GM18951 (cell line): ENCODE results near the gene ITPRIPL1.
"Not testable (repeated sequence)": the region's sequence is repeated elsewhere in the genome, so short reads cannot be mapped to it uniquely, and the experiment has no call there.

ENCODE experiments used
- POLR2A ChIP-seq: IDR thresholded peaks from 4 replicates; pipeline ENCODE4 v1.6.1; 2011; ENCODE audit warnings: mild to moderate bottlenecking; ENCODE audit not compliant: insufficient read length, insufficient read depth; ENCODE audit errors: extremely low read depth
- in situ Hi-C: fragments of 300-500 bp; cut with MboI; formaldehyde crosslinking; loops from one replicate; pipeline ENCODE4 v1.12.0; 2022; ENCODE audit warnings: low sequenced_read_pairs, mixed read lengths, inconsistent platforms; ENCODE audit not compliant: unreplicated experiment

ITPRIPL1 gene, protein sequence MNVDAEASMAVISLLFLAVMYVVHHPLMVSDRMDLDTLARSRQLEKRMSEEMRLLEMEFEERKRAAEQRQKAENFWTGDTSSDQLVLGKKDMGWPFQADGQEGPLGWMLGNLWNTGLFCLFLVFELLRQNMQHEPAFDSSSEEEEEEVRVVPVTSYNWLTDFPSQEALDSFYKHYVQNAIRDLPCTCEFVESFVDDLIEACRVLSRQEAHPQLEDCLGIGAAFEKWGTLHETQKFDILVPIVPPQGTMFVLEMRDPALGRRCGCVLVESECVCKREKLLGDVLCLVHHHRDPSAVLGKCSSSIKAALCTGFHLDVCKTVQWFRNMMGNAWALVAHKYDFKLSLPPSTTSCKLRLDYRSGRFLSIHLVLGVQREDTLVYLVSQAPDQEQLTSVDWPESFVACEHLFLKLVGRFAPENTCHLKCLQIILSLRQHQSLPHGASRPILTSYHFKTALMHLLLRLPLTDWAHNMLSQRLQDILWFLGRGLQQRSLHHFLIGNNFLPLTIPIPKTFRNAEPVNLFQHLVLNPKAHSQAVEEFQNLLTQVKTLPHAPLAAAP

DNA sequence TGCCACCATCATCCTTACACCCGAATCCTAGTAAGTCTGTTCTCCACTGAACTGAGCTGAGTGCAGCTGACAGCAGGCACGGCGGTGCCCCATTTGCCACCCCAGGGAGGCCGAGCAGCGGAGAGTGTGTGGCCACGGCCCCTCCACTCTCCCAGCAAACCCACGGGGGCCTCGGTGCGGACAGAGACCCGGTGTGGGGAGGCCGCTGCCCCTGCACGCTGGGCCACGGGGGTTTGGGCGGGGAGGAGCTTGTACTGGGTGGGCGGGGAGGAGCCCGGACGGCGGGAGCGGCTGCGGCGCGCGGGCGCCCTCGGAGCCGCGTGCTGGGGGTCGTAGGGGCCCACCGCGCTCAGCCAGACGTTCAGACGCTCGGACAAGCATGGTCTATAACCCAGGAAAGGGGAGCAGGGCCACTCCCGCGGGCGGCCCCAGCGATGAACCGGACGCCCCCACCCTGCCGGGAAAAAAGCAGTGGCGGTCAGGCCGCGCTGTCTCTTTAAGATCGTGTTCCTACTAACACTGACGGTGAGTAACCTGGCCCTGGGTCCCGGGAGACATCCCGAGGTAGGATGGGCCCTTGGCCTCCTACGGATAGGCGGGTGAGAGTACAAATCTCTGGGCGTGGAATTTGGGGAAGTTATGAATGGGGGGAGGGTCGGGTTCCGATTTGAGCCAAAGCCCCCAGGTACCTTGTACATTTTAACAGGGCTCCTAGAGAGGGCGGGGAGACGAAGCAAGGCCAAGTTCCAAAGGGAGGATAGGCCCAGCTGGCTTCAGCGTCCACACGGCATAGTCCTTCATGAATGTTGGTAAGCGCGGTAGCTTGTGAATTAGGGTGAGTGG lies at the start of gene ITPRIPL1:
Gene ITPRIPL1, plus strand, starts transcription at position 277 of the 843 bp plus-strand sequence. Its CDS starts 523 bp downstream, at position 800.
- peak; percentile 55 for TF ChIP-seq POLR2A
- in situ Hi-C loops: no loop called here

DNA sequence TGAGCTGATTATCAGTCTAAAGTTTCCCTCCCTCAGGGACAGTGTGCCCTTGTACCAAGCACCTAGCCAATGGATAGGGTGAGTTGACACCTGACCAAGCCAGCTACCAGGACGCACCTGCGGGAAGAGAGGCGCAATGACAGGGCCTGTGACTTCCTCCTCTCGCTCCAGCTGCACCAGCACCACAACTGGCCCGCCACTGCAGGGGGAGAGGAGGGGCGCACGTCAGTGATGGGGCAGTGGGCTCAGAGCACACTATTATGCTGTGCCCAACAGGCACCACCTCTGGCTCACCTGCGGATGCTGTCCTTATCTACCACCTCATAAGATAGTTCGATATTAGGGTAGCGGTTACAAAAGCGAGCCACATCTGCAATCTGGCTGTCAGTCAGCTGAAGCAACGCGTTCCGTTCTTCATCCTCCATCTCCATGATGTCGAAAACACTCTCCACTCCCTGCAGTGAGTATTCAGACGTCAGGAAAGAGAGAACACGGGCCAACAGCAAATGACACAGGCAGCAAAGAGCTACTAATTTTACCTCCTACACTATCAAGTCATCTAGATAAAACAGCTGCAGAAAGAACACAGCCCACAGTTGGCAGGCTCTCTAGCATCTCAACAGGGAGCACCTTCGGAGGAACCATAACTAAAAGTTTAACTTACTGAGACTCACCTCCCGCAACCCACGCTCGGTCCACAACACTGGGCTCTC lies 48.2 kb upstream of the ITPRIPL1 start:
- in situ Hi-C loops: no loop called here
- TF ChIP-seq POLR2A: no peak

DNA sequence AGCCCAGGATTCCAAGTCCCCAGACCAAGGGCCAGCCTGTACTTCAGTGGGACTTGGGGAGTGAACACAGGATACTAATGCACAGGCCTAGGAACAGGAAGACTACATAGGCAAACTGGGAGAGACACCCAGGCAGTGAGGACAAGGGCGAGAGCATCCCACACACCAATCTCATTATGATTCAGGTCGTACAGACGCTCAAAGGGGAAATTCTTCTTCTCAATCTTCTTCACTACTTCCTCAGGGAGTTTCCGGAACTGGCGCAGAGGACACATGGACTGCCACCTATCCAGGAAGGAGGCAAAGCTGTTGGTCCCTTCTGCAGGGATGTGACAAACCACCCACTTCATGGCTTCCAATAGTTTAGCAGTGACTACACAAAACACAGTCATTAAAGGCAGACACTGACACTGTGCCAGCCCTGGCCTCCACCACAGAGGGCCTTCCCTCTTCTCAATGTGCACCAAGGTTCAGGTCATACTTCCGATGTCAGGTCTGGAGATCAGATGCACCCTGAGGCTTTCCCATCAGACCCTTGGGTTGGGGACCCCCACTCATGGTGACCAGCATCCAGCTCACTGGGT lies 37.8 kb upstream of the ITPRIPL1 start:
- in situ Hi-C loops: no loop called here

DNA sequence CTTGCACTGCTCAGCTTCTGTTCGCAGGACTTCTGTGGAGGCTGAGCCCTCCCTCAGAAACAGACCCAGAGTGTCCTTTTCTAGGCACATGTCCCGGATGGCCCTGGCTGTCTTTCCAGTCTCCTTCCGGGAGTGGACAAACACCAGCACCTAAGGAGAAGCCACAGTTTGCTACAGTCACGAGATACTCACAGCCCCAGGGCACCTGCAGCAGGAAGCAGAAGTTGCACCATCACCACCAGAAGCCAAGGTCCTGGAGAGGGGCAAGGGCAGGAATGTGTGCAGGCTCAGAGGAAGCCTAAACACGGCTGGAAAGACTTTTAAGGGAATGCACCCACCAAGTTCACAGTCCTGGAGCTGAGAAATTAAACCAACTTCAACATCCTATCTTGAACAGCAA lies 33.4 kb upstream of the ITPRIPL1 start:
- in situ Hi-C loops: no loop called here
- TF ChIP-seq POLR2A: no peak

More for the DNA sequence above, 37.8 kb upstream of the ITPRIPL1 start:
- TF ChIP-seq POLR2A: no peak

DNA sequence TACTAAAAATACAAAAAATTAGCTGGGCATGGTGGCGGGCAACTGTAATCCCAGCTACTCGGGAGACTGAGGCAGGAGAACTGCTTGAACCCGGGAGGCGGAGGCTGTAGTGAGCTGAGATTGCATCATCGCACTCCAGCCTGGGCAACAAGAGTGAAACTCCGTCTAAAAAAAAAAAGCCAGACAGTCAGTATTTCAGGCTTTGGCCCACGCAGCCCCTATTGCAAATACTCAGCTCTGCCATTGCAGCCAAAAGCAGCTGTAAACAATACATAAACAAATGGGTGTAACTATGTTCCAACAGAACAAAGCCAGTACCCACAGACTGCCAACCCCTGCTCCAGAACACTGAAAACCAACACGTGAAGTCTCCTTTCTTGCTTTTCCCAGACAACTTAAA lies 30.8 kb upstream of the ITPRIPL1 start:
- in situ Hi-C loops: not testable (repeated sequence)

DNA sequence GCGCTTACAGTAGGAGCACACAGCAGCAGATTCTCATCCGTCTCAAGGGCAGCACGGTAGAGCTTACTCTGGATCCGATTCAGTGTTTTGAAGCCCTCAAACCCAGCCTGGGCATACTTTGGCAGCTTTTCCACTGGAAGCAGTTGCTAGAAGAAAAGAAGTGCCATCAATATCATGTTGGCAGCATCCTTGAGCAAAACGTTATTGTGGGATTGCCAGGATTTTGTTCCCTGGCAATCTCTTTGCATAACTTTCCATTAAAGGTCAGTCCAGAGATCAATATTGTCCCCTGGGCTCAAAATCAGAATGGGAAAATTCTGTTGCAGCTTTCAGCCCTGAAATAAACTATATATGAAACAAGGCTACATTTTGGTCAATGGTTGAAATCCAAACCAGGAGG lies 28.2 kb upstream of the ITPRIPL1 start:
- no peak for TF ChIP-seq POLR2A
- in situ Hi-C loops: no loop called here

DNA sequence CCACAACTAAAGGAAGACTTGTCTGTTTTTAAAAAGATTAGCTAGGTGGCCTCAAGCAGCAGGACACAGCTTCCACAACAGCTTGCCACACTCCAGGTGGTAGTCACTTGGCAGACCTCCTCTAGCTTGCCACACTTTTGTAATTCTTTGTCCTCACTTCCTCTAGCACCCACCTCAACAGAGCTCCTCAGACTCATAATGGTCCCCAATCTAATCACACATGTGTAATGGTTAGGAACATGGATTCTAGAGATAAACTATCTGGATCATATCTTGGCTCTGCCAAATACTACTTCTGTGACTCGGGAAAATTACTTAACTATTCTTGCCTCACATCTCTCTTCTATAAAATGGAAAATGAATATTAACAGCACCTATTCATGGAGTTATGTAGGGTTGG lies 23.3 kb upstream of the ITPRIPL1 start:
- TF ChIP-seq POLR2A: no peak
- in situ Hi-C loops: no loop called here

DNA sequence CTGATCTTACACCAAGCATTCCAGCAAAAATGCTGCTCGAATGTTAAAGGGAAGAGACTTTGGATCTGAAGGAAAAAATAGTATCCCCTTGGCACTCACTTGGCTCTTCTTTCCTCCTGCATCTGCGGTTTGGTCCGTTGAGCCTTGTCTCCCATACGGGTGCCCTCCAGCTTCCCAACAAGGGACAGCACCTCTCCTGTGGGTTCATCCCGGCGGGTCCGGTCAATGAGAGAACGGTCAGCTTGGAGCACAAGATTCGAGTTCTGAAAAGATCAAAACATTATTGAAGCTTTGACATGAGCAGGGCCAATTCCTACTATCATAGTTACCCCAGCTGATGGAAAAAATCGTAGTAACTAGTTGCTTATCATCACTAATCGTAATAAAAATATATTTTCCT lies 20.5 kb upstream of the ITPRIPL1 start:
- TF ChIP-seq POLR2A: no peak
- in situ Hi-C loops: no loop called here

DNA sequence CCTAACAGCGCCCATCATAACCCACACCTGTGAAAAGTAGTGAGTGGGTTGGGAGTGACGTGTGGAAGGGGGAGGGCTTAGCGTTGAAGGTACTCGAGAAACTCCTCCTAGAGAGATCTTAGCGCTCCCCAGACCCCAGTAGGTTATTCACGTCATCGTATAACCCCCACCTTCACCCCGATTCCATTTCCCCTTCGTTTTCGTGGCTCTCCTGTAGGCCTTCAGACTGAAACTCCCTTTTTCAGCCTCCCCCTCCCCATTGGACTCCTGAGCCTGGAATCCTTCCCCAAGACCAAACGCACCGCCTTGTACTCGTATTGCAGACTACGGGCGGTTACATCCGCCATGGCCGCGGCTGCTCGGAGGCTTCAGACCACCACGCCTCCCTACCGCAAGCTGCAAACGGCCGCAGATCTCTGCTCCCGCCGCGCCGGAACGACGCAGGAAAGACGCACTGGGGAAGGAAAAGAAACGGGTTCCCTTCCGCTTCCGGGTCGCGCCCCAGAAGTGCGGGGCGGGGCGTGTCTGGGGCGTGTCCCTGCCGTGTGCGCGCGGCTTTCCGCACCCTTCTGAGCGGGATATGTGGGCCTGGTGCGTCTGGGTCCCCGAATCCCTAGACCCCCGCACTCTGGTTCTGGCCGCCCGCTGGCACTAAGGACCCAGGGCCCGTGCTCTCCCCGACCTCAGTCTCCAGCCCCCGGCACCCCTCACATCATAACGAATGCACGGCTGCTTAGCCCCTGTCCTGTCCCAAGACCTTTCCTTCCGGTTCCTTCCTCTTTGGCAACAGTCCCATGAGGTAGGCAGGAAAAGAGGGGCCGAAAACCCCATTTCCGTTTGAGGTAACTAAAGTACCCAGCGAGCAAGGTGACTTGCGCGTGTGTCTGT lies 19.8 kb upstream of the ITPRIPL1 start, which contains the start of gene SNRNP200:
Gene SNRNP200, minus strand, starts transcription at position 456 of the 888 bp plus-strand sequence. Its CDS starts 109 bp downstream, at position 347.
- peak; percentile 92 for TF ChIP-seq POLR2A
- in situ Hi-C loops: no loop called here

DNA sequence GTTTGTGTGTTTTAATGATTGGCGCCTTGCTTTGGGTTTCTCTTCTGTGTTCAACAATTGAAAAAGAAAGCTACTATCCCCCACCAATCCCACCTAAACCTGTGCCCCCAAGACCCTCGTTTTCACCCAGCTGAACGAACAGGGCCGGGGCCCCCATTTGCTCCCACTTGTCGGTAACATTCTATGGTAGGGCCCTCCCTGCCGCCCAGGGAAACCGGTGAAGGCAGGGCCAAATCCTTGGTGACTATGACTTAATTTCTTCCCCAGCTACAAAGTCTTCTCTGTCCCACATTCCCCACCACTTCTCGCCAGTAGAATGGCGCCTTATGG lies 19.2 kb upstream of the ITPRIPL1 start:
- in situ Hi-C loops: no loop called here
- TF ChIP-seq POLR2A: no peak

DNA sequence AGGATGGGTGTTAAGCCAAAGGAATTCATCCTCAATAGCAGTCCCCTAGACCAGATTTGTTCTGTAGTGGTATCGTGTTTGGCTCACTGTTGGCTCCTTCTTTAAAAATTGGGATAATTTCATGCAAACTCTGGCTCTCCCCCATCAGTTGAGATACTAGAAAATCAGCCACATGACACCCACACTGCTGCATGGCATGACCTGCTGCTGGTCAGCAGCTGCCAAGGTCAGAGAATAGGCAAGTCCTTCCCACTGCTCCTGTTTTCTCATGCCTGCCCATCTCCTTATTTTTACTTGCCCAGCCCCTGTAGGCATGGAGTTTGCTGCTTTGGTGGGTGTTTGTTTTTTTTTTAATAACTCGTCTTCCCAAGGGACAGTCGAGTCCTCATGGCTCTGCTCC lies 18.7 kb upstream of the ITPRIPL1 start:
- in situ Hi-C loops: no loop called here
- no peak for TF ChIP-seq POLR2A

DNA sequence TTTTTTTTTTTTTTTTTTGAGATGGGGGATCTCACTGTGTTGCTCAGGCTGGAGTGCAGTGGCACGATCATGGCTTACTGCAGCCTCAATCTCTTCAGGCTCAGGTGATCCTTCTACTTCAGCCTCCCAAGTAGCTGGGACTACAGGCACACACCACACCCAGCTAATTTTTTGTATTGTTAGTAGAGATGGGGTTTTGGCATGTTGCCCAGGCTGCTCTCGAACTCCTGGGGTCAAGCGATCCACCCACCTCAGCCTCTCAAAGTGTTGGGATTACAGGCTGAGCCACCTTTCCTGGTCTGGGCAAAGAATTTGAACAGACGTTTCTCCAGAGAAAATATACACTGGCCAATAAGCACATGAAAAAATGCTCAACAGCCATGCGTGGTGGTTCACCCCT lies 16.9 kb upstream of the ITPRIPL1 start:
- in situ Hi-C loops: no loop called here
- TF ChIP-seq POLR2A: no peak
